ENCODE measurements around the gene HOXD8. TPM values are rescaled to one million over a fixed set of nuclear protein-coding genes. Genes with fewer than 3 reads are reported as not detected.

Gene HOXD8
- total RNA-seq, 1 experiment from 2014 or later: not detected

DNA sequence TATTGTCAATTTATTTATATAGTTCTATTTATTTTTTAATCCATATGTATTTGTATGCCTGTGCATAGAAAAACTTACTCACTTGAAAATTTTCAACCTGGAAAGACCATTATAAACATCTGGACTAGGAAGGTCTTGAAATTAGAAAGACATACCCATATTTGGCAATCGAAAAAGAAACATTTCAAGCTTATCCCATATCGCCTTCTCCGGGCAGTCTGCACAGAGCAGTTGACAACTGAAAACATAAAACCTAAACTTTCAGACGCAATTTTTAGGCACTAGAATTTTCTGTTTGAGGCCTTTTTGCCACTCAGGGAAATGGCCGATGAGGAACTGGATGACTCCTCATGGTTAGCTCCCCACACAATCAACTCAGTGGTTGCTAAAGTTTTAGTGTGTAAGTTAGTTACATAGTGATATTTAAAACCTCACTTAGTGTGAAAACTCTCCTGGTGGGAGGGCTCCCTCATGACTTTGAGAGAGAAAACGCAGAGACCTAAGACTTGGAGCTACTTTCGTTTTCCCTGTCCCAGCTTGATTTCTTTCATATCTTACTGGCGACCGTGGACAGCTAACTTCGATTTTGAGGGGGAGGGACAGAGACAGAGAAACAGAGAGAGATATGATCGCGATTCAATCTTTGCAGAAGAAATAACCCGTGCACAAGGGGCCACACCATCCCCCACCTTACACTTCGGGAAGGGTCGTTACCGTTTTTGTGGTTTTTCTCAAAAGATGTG is 33.1 kb upstream of the HOXD8 start:
- DNase-seq (ENCODE audit: low read depth, low spot score) (no peak), ATAC-seq (no peak)
- Histone ChIP-seq H3K36me3 (ENCODE audit: control insufficient read depth, insufficient read depth, low read length) (no peaks in the 10 kb centered on the region), H3K4me1 (ENCODE audit: control insufficient read depth, insufficient read depth, low read length) (peaks cover 13% of the 10 kb centered on the region), H3K27ac (ENCODE audit: low read length) (peak overlapping the region; percentile 75), H3K27me3 (ENCODE audit: control insufficient read depth, insufficient read depth, low read length) (peaks cover 5% of the 10 kb centered on the region), H3K4me3 (ENCODE audit: low read depth in 2 of 2, low read length in 2 of 2) (peak overlapping the region; percentile 52 to 87), H3K9me3 (ENCODE audit: control insufficient read depth, insufficient read depth, low read depth, low read length) (no peaks in the 10 kb centered on the region)
- BruUV-seq (replicated peaks): no TSS peak
- intact Hi-C loops (cut with micrococcal nuclease; ENCODE audit: unreplicated experiment): loop anchor here (5.0 kb wide), 3 partner anchors 844 to 1399 kb away; no protein-coding TSS in a partner anchor
- TF ChIP-seq, protein P1, sequence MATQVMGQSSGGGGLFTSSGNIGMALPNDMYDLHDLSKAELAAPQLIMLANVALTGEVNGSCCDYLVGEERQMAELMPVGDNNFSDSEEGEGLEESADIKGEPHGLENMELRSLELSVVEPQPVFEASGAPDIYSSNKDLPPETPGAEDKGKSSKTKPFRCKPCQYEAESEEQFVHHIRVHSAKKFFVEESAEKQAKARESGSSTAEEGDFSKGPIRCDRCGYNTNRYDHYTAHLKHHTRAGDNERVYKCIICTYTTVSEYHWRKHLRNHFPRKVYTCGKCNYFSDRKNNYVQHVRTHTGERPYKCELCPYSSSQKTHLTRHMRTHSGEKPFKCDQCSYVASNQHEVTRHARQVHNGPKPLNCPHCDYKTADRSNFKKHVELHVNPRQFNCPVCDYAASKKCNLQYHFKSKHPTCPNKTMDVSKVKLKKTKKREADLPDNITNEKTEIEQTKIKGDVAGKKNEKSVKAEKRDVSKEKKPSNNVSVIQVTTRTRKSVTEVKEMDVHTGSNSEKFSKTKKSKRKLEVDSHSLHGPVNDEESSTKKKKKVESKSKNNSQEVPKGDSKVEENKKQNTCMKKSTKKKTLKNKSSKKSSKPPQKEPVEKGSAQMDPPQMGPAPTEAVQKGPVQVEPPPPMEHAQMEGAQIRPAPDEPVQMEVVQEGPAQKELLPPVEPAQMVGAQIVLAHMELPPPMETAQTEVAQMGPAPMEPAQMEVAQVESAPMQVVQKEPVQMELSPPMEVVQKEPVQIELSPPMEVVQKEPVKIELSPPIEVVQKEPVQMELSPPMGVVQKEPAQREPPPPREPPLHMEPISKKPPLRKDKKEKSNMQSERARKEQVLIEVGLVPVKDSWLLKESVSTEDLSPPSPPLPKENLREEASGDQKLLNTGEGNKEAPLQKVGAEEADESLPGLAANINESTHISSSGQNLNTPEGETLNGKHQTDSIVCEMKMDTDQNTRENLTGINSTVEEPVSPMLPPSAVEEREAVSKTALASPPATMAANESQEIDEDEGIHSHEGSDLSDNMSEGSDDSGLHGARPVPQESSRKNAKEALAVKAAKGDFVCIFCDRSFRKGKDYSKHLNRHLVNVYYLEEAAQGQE (IDR thresholded peaks at IDR 0.05; ENCODE audit: insufficient read depth in 1 of 2, low read depth in 2 of 2, low read length in 1 of 2): no peak
- no peak for TF ChIP-seq POLR2AphosphoS5 (IDR thresholded peaks at IDR 0.05; ENCODE audit: low read depth, low read length)
- TF ChIP-seq, protein P2, sequence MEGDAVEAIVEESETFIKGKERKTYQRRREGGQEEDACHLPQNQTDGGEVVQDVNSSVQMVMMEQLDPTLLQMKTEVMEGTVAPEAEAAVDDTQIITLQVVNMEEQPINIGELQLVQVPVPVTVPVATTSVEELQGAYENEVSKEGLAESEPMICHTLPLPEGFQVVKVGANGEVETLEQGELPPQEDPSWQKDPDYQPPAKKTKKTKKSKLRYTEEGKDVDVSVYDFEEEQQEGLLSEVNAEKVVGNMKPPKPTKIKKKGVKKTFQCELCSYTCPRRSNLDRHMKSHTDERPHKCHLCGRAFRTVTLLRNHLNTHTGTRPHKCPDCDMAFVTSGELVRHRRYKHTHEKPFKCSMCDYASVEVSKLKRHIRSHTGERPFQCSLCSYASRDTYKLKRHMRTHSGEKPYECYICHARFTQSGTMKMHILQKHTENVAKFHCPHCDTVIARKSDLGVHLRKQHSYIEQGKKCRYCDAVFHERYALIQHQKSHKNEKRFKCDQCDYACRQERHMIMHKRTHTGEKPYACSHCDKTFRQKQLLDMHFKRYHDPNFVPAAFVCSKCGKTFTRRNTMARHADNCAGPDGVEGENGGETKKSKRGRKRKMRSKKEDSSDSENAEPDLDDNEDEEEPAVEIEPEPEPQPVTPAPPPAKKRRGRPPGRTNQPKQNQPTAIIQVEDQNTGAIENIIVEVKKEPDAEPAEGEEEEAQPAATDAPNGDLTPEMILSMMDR (IDR thresholded peaks at IDR 0.05): no peak
- TF ChIP-seq TCF7L2 (IDR thresholded peaks at IDR 0.05; ENCODE audit: low read depth, low read length): no peak
- no peak for TF ChIP-seq SIN3A (IDR thresholded peaks at IDR 0.05; ENCODE audit: borderline replicate concordance, insufficient read depth, low read depth, low read length)
- ChIA-PET POLR2A (no interaction called here), CTCF (interaction anchor here (0.6 to 2.2 kb wide), 3 partner anchors 8 to 864 kb away, joined by 3 to 14 read pairs (median 7); no protein-coding TSS in a partner anchor)
- in situ Hi-C loops (cut with HindIII; ENCODE audit: low pct_unique_long_range_greater_than_20kb, low sequenced_read_pairs): no loop called here

DNA sequence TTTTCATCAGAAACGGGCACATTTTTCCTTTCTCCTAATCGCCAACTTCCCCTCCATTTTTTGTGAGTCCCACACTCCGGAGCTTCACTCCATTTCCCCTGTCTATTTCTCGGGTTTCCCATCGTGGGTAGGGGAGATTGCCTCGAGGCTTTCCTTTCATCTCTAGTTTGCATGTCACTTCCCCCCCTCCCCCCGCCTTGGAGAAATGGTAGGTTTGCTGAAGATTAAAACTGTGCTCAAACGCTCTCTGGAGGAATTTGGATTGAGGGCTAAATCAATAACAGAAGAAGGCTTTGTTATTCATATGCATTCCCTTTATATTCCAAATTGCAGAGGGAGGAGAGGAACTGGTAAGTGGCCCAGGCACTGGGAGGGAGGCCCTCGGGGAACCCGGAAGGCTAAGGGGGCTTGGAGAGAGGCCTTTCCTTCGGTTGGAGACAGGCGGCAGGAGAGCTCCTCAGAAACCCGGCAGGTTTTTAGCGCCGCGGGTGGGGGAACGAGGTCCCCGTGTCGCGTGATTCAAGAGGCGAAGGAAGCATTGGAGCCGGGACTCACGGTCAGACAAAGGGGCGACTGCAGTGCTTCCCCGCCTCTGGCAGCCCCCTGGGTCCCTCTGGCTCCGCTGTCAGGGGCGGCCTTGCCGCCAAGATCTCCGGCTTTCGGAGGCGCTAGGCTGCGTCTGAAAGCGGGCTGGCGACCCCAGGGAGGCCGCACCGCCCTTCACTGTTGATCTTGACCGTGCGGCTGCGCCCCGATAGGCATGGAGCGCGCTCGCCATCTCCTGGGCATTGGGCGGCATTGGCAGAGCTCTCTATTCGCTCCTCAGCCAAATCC is 32.3 kb upstream of the HOXD8 start:
- in situ Hi-C loops (cut with HindIII; ENCODE audit: low pct_unique_long_range_greater_than_20kb, low sequenced_read_pairs): no loop called here
- H3K27me3 ChIP-seq (ENCODE audit: control insufficient read depth, insufficient read depth, low read length): peaks cover 5% of the 10 kb centered on the region
- no TSS peak for BruUV-seq (replicated peaks)

More for the DNA sequence above, 32.3 kb upstream of the HOXD8 start:
- H3K27ac ChIP-seq (ENCODE audit: low read length): peak overlapping the region; percentile 75
- DNase-seq (ENCODE audit: low read depth, low spot score): peak; percentile 62
- H3K9me3 ChIP-seq (ENCODE audit: control insufficient read depth, insufficient read depth, low read depth, low read length): no peaks in the 10 kb centered on the region
- H3K4me3 ChIP-seq (ENCODE audit: low read depth in 2 of 2, low read length in 2 of 2): peak overlapping the region; percentile 52 to 87
- H3K4me1 ChIP-seq (ENCODE audit: control insufficient read depth, insufficient read depth, low read length): peaks cover 13% of the 10 kb centered on the region
- H3K36me3 ChIP-seq (ENCODE audit: control insufficient read depth, insufficient read depth, low read length): no peaks in the 10 kb centered on the region
- ChIA-PET CTCF (interaction anchor here (0.5 to 2.2 kb wide), 6 partner anchors 9 to 1395 kb away, joined by 3 to 10 read pairs (median 7); no protein-coding TSS in a partner anchor), POLR2A (interaction anchor here (0.6 kb wide), 1 partner anchor 954 kb away, joined by 7 read pairs; no protein-coding TSS in a partner anchor)
- intact Hi-C loops (cut with micrococcal nuclease; ENCODE audit: unreplicated experiment): loop anchor here (5.0 kb wide), 3 partner anchors 845 to 1400 kb away; no protein-coding TSS in a partner anchor
- TF ChIP-seq POLR2AphosphoS5 (IDR thresholded peaks at IDR 0.05; ENCODE audit: low read depth, low read length): no peak
- TF ChIP-seq, protein P1 (IDR thresholded peaks at IDR 0.05; ENCODE audit: insufficient read depth in 1 of 2, low read depth in 2 of 2, low read length in 1 of 2): no peak
- TF ChIP-seq, protein P2 (IDR thresholded peaks at IDR 0.05): peak; percentile 96
- ATAC-seq: peak; percentile 98
